ENCODE results near the gene XPNPEP1.

The XPNPEP1 gene

DNA sequence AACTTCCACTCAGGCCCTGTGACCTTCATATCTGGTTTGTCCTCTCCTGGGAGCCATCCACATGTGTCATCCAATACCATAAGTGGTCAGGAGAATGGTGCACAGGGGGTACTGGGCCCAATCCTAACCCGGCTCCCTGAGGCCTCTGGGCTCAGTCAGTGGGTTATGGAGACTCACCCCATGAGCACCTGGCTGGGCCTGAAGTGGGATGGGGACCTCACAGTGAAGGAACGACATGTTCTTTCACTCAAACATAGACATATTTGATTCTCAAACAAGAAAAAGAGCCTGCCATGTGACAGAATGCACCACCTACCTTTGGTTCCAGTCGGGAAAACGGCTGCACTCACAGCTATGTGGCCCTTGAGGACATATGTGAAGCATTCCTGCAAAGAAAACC is 51.8 kb downstream of the XPNPEP1 start:
- TF ChIP-seq CEBPB (IDR thresholded peaks at IDR 0.05) (no peak), NFIC (IDR thresholded peaks at IDR 0.05) (no peak), EGR1 (IDR thresholded peaks at IDR 0.05) (no peak), RAD21 (IDR thresholded peaks at IDR 0.05; ENCODE audit: low read depth) (no peak), EP300 (IDR thresholded peaks at IDR 0.05; ENCODE audit: borderline replicate concordance) (no peak), FOXM1 (IDR thresholded peaks at IDR 0.05; ENCODE audit: borderline replicate concordance, low read depth) (no peak), ZBTB7A (IDR thresholded peaks at IDR 0.05; ENCODE audit: low read depth) (no peak), TCF12 (IDR thresholded peaks at IDR 0.05; ENCODE audit: low read depth) (no peak), TEAD4 (IDR thresholded peaks at IDR 0.05) (no peak), TAF1 (IDR thresholded peaks at IDR 0.05; ENCODE audit: low read depth) (no peak), CREB1 (IDR thresholded peaks at IDR 0.05; ENCODE audit: low read depth) (no peak), YY1 (IDR thresholded peaks at IDR 0.05; ENCODE audit: low read depth) (no peak)
- TF ChIP-seq, protein P1, sequence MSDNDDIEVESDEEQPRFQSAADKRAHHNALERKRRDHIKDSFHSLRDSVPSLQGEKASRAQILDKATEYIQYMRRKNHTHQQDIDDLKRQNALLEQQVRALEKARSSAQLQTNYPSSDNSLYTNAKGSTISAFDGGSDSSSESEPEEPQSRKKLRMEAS (IDR thresholded peaks at IDR 0.05): no peak
- TF ChIP-seq, protein P2, sequence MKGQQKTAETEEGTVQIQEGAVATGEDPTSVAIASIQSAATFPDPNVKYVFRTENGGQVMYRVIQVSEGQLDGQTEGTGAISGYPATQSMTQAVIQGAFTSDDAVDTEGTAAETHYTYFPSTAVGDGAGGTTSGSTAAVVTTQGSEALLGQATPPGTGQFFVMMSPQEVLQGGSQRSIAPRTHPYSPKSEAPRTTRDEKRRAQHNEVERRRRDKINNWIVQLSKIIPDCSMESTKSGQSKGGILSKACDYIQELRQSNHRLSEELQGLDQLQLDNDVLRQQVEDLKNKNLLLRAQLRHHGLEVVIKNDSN (IDR thresholded peaks at IDR 0.05): no peak
- TF ChIP-seq, protein P3, sequence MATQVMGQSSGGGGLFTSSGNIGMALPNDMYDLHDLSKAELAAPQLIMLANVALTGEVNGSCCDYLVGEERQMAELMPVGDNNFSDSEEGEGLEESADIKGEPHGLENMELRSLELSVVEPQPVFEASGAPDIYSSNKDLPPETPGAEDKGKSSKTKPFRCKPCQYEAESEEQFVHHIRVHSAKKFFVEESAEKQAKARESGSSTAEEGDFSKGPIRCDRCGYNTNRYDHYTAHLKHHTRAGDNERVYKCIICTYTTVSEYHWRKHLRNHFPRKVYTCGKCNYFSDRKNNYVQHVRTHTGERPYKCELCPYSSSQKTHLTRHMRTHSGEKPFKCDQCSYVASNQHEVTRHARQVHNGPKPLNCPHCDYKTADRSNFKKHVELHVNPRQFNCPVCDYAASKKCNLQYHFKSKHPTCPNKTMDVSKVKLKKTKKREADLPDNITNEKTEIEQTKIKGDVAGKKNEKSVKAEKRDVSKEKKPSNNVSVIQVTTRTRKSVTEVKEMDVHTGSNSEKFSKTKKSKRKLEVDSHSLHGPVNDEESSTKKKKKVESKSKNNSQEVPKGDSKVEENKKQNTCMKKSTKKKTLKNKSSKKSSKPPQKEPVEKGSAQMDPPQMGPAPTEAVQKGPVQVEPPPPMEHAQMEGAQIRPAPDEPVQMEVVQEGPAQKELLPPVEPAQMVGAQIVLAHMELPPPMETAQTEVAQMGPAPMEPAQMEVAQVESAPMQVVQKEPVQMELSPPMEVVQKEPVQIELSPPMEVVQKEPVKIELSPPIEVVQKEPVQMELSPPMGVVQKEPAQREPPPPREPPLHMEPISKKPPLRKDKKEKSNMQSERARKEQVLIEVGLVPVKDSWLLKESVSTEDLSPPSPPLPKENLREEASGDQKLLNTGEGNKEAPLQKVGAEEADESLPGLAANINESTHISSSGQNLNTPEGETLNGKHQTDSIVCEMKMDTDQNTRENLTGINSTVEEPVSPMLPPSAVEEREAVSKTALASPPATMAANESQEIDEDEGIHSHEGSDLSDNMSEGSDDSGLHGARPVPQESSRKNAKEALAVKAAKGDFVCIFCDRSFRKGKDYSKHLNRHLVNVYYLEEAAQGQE (IDR thresholded peaks at IDR 0.05; ENCODE audit: low read depth): no peak

DNA sequence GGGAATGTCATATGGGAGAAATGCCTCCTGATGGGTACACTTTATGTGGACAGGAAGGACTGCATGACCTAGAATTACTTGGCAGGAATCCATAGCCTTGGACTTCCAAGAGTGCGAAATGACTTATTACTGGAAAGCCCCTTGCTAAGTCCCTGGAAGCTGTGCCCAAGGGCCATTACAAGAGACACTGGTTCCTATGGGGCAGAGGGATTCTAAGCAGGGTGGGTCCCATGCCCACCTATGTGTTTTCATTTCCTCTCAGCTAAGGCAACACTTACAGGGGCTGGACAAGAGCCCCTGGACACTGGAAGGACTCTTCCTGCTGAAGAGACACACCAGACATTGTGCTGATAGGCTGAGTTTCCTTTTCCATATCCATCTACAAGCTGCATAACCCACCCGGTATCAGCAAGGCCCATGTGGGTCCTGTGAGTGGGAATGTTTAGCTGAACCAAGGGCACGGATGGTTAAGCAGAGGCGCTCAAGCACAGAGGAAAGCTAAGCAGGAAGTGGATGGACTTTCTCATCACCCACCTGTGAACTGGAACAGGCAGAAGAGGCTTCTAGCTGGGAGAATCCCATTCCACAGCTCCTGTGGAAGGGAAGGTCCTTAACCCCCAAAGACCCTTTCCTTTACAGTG is 56.2 kb downstream of the XPNPEP1 start:
- no peak for TF ChIP-seq ZBTB7A (IDR thresholded peaks at IDR 0.05; ENCODE audit: low read depth)
- TF ChIP-seq, protein P3 (IDR thresholded peaks at IDR 0.05; ENCODE audit: low read depth): no peak
- no peak for TF ChIP-seq CEBPB (IDR thresholded peaks at IDR 0.05)
- no peak for TF ChIP-seq TCF12 (IDR thresholded peaks at IDR 0.05; ENCODE audit: low read depth)
- TF ChIP-seq TEAD4 (IDR thresholded peaks at IDR 0.05): no peak
- TF ChIP-seq EGR1 (IDR thresholded peaks at IDR 0.05): no peak
- TF ChIP-seq NFIC (IDR thresholded peaks at IDR 0.05): no peak
- no peak for TF ChIP-seq EP300 (IDR thresholded peaks at IDR 0.05; ENCODE audit: borderline replicate concordance)
- no peak for TF ChIP-seq FOXM1 (IDR thresholded peaks at IDR 0.05; ENCODE audit: borderline replicate concordance, low read depth)
- TF ChIP-seq, protein P1 (IDR thresholded peaks at IDR 0.05): no peak
- TF ChIP-seq TAF1 (IDR thresholded peaks at IDR 0.05; ENCODE audit: low read depth): no peak
- no peak for TF ChIP-seq YY1 (IDR thresholded peaks at IDR 0.05; ENCODE audit: low read depth)
- TF ChIP-seq, protein P2 (IDR thresholded peaks at IDR 0.05): no peak
- TF ChIP-seq RAD21 (IDR thresholded peaks at IDR 0.05; ENCODE audit: low read depth): no peak
- TF ChIP-seq CREB1 (IDR thresholded peaks at IDR 0.05; ENCODE audit: low read depth): no peak

DNA sequence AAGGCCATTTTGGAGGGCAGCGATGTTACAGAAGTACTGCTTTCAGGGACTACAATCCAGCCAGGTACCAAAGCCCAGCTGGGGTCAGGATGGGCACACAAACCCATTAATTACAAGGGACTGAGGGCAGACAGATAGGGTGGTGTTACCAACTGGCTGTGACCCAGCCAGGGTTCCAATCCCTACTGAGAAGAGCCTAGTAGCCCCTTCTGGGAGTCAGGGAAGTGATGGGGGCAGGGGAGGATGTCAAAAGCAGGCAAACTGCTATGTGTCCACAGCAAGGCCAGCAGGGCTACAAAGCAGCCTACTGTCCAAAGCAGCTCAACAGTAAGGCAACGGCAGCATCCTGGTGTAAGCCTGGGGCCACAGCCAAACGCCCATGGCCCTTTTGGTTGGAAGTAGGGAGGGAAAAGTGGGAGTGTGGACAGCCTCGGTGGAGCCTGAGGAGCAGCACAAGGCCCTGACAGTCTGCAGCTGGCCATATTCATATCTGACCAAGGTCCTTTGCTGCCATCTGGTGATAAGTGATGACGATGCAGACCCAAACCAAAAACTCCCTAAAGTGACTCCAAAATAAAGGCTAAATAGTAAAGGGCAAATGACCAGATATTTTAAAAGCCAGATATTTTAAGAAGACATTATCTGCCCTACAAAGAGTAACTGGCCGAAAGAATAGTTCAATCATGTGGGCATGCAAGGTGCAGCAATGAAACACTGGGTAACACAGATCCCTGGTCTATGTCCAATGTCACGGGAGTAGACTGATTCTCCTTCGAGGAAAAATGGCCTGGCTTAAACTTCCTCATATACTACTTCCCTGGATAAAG is 56.9 kb downstream of the XPNPEP1 start:
- TF ChIP-seq RAD21 (IDR thresholded peaks at IDR 0.05; ENCODE audit: low read depth): peak; percentile 28; the same call in 1 of the 2 replicates
- TF ChIP-seq CREB1 (IDR thresholded peaks at IDR 0.05; ENCODE audit: low read depth): no peak

DNA sequence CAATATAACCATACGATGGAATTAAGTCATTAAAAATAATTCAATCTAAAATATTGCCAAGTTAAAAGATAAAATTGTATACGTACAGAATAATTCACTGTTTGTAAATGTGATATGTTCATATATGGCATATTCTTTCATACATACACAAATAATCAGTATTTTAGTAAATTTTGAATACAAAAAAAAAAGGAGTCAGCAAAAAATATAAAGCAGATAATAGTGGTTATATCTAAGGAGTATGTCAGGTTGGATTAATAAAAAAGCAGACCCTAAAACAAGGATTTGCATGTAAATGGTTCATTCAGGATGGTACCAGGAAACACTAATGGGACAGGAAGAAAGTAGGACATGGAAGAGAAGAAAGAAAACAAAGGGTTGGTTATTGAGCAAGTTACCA is 59.5 kb downstream of the XPNPEP1 start:
- TF ChIP-seq, protein P1 (IDR thresholded peaks at IDR 0.05): no peak

DNA sequence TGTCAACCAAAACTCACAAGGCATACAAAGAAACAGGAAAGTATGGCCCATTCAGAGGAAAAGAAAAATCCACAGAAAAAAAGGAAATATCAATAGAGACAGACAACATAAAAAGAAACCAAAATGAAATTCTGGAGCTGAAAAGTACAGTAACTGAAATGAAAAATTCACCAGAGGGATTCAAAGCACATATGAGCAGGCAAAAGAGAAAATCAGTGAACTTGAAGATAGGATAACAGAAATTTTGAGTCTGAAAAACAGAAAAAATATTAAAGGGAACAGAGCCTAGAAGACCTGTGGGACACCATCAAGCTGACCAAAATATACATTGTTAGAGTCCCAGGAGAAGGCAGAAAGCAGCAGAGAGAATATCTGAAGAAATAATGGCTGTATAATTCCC is 60.6 kb downstream of the XPNPEP1 start:
- TF ChIP-seq YY1 (IDR thresholded peaks at IDR 0.05; ENCODE audit: low read depth) (no peak), RAD21 (IDR thresholded peaks at IDR 0.05; ENCODE audit: low read depth) (no peak)

DNA sequence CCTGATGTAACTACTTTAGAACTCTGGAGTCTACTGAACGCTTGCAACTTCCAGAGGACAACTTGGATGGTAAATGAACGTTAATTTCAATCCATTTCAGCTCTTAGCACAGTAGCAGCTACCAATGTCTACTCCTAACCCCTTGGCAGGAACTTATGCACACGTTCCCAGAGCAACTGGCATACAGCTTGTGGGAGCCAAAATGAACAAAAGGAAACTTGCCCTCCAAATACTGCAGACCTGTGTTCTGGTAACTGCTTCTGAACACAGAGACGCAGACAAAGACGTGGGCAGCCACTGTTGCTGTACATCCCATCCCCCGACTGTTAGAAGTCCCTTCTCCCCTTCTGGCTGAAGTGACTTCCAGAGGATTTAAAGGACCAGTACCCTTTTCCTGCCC is 61.3 kb downstream of the XPNPEP1 start:
- TF ChIP-seq EGR1 (IDR thresholded peaks at IDR 0.05) (no peak), CEBPB (IDR thresholded peaks at IDR 0.05) (no peak), RAD21 (IDR thresholded peaks at IDR 0.05; ENCODE audit: low read depth) (no peak), TAF1 (IDR thresholded peaks at IDR 0.05; ENCODE audit: low read depth) (no peak), FOXM1 (IDR thresholded peaks at IDR 0.05; ENCODE audit: borderline replicate concordance, low read depth) (no peak), TCF12 (IDR thresholded peaks at IDR 0.05; ENCODE audit: low read depth) (no peak), CREB1 (IDR thresholded peaks at IDR 0.05; ENCODE audit: low read depth) (no peak), NFIC (IDR thresholded peaks at IDR 0.05) (no peak), EP300 (IDR thresholded peaks at IDR 0.05; ENCODE audit: borderline replicate concordance) (no peak), TEAD4 (IDR thresholded peaks at IDR 0.05) (no peak), YY1 (IDR thresholded peaks at IDR 0.05; ENCODE audit: low read depth) (no peak), ZBTB7A (IDR thresholded peaks at IDR 0.05; ENCODE audit: low read depth) (no peak)
- TF ChIP-seq, protein P2 (IDR thresholded peaks at IDR 0.05): no peak
- TF ChIP-seq, protein P1 (IDR thresholded peaks at IDR 0.05): no peak
- TF ChIP-seq, protein P3 (IDR thresholded peaks at IDR 0.05; ENCODE audit: low read depth): no peak

Measured in Ishikawa (cell line).